K562 (cell line): ENCODE measurements around the gene RASIP1. TPM values are rescaled to one million over a fixed set of nuclear protein-coding genes. Genes with fewer than 3 reads are reported as not detected.

Source experiments
- DDX20 ChIP-seq: fragments of 450-650 bp; IDR thresholded peaks from 2 replicates; pipeline ENCODE4 v1.6.1; 2016; ENCODE audit warnings: missing genetic modification characterization, low read depth, mild to moderate bottlenecking, missing compliant biosample characterization, moderate library complexity
- E2F5 ChIP-seq: sonication (generic); formaldehyde crosslinking; IDR thresholded peaks from 2 replicates; pipeline ENCODE4 v1.8.0; 2022; ENCODE audit warnings: mild to moderate bottlenecking, missing genetic modification reagents
- E2F6 ChIP-seq, 2 experiments: IDR thresholded peaks; 2 replicates each; pipeline ENCODE4 v1.6.1; 2011; ENCODE audit warnings: borderline replicate concordance in 1 of 2, control low read depth in 1 of 2, low read depth in 1 of 2, low read length in 1 of 2, mild to moderate bottlenecking in 1 of 2, mixed read lengths in 1 of 2, moderate library complexity in 1 of 2; ENCODE audit not compliant: insufficient read depth in 1 of 2, insufficient read length in 1 of 2, poor library complexity in 1 of 2, severe bottlenecking in 1 of 2; ENCODE audit errors: extremely low read depth in 1 of 2
- EP400 ChIP-seq: fragments of 450-650 bp; IDR thresholded peaks from 2 replicates; pipeline ENCODE4 v1.6.1; 2017; ENCODE audit warnings: antibody characterized with exemption, mild to moderate bottlenecking, moderate library complexity
- FOXK2 ChIP-seq, 2 experiments: fragments of 450-650 bp; IDR thresholded peaks in 1 of 2; conservative IDR thresholded peaks in 1 of 2; 2 replicates each; pipeline ENCODE4 v1.6.1; 2016; ENCODE audit warnings: low read depth in 2 of 2, mild to moderate bottlenecking in 1 of 2
- IRF9 ChIP-seq: fragments of 450-650 bp; IDR thresholded peaks from 2 replicates; pipeline ENCODE4 v1.6.1; 2016; ENCODE audit warnings: missing biosample characterization, missing genetic modification characterization
- MEF2D ChIP-seq: conservative IDR thresholded peaks from 2 replicates; pipeline ENCODE4 v1.6.1; 2016; ENCODE audit warnings: low read depth, missing genetic modification characterization, missing compliant biosample characterization
- NFIC ChIP-seq: fragments of 450-650 bp; IDR thresholded peaks from 2 replicates; pipeline ENCODE4 v1.6.1; 2017; ENCODE audit warnings: mild to moderate bottlenecking, inconsistent platforms
- OTX1 ChIP-seq: fragments of 450-650 bp; formaldehyde crosslinking; IDR thresholded peaks from 2 replicates; pipeline ENCODE4 v1.4.0; 2022; ENCODE audit warnings: mild to moderate bottlenecking
- POU5F1 ChIP-seq: fragments of 150-350 bp; IDR thresholded peaks from 2 replicates; pipeline ENCODE4 v1.6.1; 2014; ENCODE audit warnings: borderline replicate concordance, low read length, low read depth, mild to moderate bottlenecking; ENCODE audit not compliant: partially characterized antibody
- RUNX1 ChIP-seq: sonication (generic); IDR thresholded peaks from 2 replicates; pipeline ENCODE4 v1.6.1; 2016; ENCODE audit warnings: antibody characterized with exemption, low read depth
- SIN3A ChIP-seq, 2 experiments: fragments of 150-350 bp in 1 of 2; IDR thresholded peaks; 2 replicates each; pipeline ENCODE4 v1.6.1; 2011 to 2016; ENCODE audit warnings: borderline replicate concordance in 2 of 2, low read depth in 2 of 2, low read length in 2 of 2, mild to moderate bottlenecking in 2 of 2, moderate library complexity in 2 of 2; ENCODE audit not compliant: control insufficient read depth in 1 of 2
- SMAD1 ChIP-seq: fragments of 150-350 bp; IDR thresholded peaks from 2 replicates; pipeline ENCODE4 v1.6.1; 2014; ENCODE audit warnings: low read length, low read depth; ENCODE audit not compliant: partially characterized antibody
- SNIP1 ChIP-seq: fragments of 450-650 bp; IDR thresholded peaks from 2 replicates; pipeline ENCODE4 v1.7.1; 2017; ENCODE audit warnings: low read depth, mild to moderate bottlenecking
- STAG1 ChIP-seq: sonication (generic); formaldehyde crosslinking; IDR thresholded peaks from 2 replicates; pipeline ENCODE4 v1.5.0; 2020; ENCODE audit warnings: missing genetic modification reagents, borderline replicate concordance
- SUPT5H ChIP-seq: fragments of 450-650 bp; IDR thresholded peaks from 2 replicates; pipeline ENCODE4 v1.6.1; 2016
- TEAD4 ChIP-seq, 2 experiments: sonication (generic) in 1 of 2; formaldehyde crosslinking in 1 of 2; IDR thresholded peaks; 2 replicates each; pipeline versions ENCODE4 v1.6.1 to v1.8.0; 2012 to 2022; ENCODE audit warnings: borderline replicate concordance in 1 of 2, inconsistent platforms in 1 of 2, low read length in 1 of 2, mild to moderate bottlenecking in 1 of 2, missing genetic modification reagents in 1 of 2
- ZFP91 ChIP-seq: sonication (generic); formaldehyde crosslinking; IDR thresholded peaks from 2 replicates; pipeline ENCODE4 v1.8.0; 2022; ENCODE audit warnings: mild to moderate bottlenecking, missing genetic modification reagents
- ZNF444 ChIP-seq: fragments of 250-450 bp; sonication (Bioruptor Pico); IDR thresholded peaks from 2 replicates; pipeline ENCODE4 v1.4.0; 2020; ENCODE audit warnings: mild to moderate bottlenecking, moderate library complexity
- ZNF512 ChIP-seq: IDR thresholded peaks from 2 replicates; pipeline ENCODE4 v1.6.1; 2016; ENCODE audit warnings: missing genetic modification characterization, missing compliant biosample characterization
- polyA plus RNA-seq, 8 experiments: library from polyadenylated mRNA; depleted of rRNA in 4 of 8; stranded (reverse) in 5 of 8; unstranded in 3 of 8; fragments of >200 nt; fragmentation: Nextera tagmentation in 2 of 8; fragmentation: Illumina TruSeq in 1 of 8; extraction: Ambion mirVana in 2 of 8; extraction: Trizol in 1 of 8; gene quantifications; 2 replicates each; pipeline versions ENCODE4 v1.2.1 to v1.2.3, GENCODE V29; 2011 to 2014; ENCODE audit warnings: inconsistent platforms in 1 of 8, missing spikeins in 1 of 8
- total RNA-seq, 7 experiments: library from RNA; depleted of rRNA in 6 of 7; stranded (reverse); fragments of >200 nt in 6 of 7; fragmentation: Illumina TruSeq in 2 of 7; extraction: Trizol in 2 of 7; gene quantifications; 2 replicates each; pipeline versions ENCODE4 v1.2.1 to v1.2.3, GENCODE V29; 2011 to 2021; ENCODE audit warnings: low replicate concordance in 1 of 7

Gene RASIP1
- total and polyA plus RNA-seq, 9 of the 15 experiments (the other 6 are each of a cell fraction or from before 2014, with no cell fraction given) = 0.20 to 4.7 (median 1.5) TPM

- TF ChIP-seq IRF9 (tag) = no peak
- peak; percentile 56 to 60; a peak in 3 of 4 replicates for TF ChIP-seq FOXK2 (conservative IDR thresholded peaks at IDR 0.05 in 1 of 2, IDR thresholded peaks at IDR 0.05 in 1 of 2; ENCODE audit: low read depth in 2 of 2)
- TF ChIP-seq ZNF444 (CRISPR knock-in tag) = no peak
- TF ChIP-seq ZFP91 = no peak
- no peak for TF ChIP-seq SMAD1
- peak; percentile 9 to 66; a peak in 3 of 4 replicates for TF ChIP-seq SIN3A (IDR thresholded peaks at IDR 0.05; ENCODE audit: borderline replicate concordance in 2 of 2, control insufficient read depth in 1 of 2, low read depth in 2 of 2, low read length in 2 of 2)
- TF ChIP-seq RUNX1 = no peak
- no peak for TF ChIP-seq SNIP1
- peak in 1 of 2 experiments; percentile 16 for TF ChIP-seq E2F6 (IDR thresholded peaks at IDR 0.05; ENCODE audit: borderline replicate concordance in 1 of 2, extremely low read depth in 1 of 2, insufficient read depth in 1 of 2, insufficient read length in 1 of 2, low read depth in 1 of 2, low read length in 1 of 2, poor library complexity in 1 of 2, severe bottlenecking in 1 of 2)
- no peak for TF ChIP-seq MEF2D (tag)
- TF ChIP-seq SUPT5H = 0 out of 2 replicates have a peak, but pooled peaks have one; percentile 13
- peak; percentile 75; the same call in 1 of the 2 replicates for TF ChIP-seq EP400
- peak; percentile 65 for TF ChIP-seq NFIC
- no peak for TF ChIP-seq POU5F1
- no peak for TF ChIP-seq STAG1 (CRISPR knock-in tag)
- no peak for TF ChIP-seq E2F5 (CRISPR knock-in tag)
- no peak for TF ChIP-seq DDX20 (tag)
- no peak for TF ChIP-seq ZNF512
- no peak; the same call in 1 of the 2 replicates for TF ChIP-seq TEAD4 (IDR thresholded peaks at IDR 0.05; ENCODE audit: low read length)
- TF ChIP-seq TEAD4 (CRISPR knock-in tag; IDR thresholded peaks at IDR 0.05; ENCODE audit: borderline replicate concordance) = no peak
- no peak for TF ChIP-seq OTX1 (CRISPR knock-in tag)
Observed at GRCh38 chr19:48737360-48737998, 2.9 kb downstream of the RASIP1 start (continued).
